Measurements from ENCODE around the gene SPATA32. TPM values are rescaled to one million over a fixed set of nuclear protein-coding genes. Genes with fewer than 3 reads are reported as not detected.

SPATA32 gene, protein sequence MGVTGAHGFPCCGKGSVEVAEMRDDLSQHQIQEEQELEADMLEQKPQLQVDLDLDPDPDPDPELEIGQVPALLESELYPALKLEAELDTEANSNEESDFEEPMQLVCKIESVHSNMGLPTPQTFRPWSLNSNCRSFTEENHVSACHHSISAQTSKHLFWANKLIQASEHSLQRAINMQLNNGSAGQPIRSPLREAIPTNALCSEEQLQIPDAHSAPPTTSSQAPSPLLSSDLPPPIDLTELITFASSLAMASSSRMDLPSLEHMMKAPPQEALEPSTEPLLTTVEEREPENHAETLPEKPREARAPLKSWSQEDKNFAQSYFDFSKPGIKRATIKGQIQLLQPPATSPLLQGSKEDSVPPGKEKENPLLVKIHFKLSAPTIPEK
- under 1 TPM in 2 of 9 donors, not detected in 7; 0.06 to 0.11 TPM for total RNA-seq
- polyA plus RNA-seq = not detected
- long read RNA-seq, donor 1 = 0 reads
- long read RNA-seq, donor 2 = 0 reads
- long read RNA-seq, donor 3 = 0 reads
- long read RNA-seq, donor 4 = 0 reads
- long read RNA-seq, donor 5 = 0 reads
- long read RNA-seq, donor 6 = 0 reads
- long read RNA-seq, donor 7 = 0 reads
- long read RNA-seq, donor 8 = 0 reads
- long read RNA-seq, donor 9 = 0 reads
- long read RNA-seq, donor 10 = 0 reads

GRCh38 chr17:45261577-45262515 is at the start of gene SPATA32:
Gene SPATA32, minus strand, starts transcription at chr17:45262094. Its CDS starts 78 bp downstream, at chr17:45262016.
- H3K4me1 ChIP-seq (replicated peaks in 1 of 2) = peaks cover 2 to 18% of the 10 kb centered on the region in 2 donors
- intact Hi-C loops (cut with DNase I) = no loop called here
- no peak for TF ChIP-seq POLR2A (IDR thresholded peaks at IDR 0.05)
- TF ChIP-seq CTCF (IDR thresholded peaks at IDR 0.05) = no peak
- no peaks in the 10 kb centered on the region for H3K27me3 ChIP-seq
- H3K27ac ChIP-seq = peak within 1 kb of the TSS in 2 of 5 donors; percentile 24 to 54
- peaks cover 0 to 27% of the 10 kb centered on the region in 2 donors for H3K36me3 ChIP-seq (replicated peaks in 1 of 2)
- H3K4me3 ChIP-seq = peak within 1 kb of the TSS in 2 of 4 donors; percentile 32 to 95
- no peaks in the 10 kb centered on the region for H3K9me3 ChIP-seq (replicated peaks in 1 of 3)
- peak; percentile 43 to 69 (median 61) for DNase-seq
- 3 to 9% (median 6%) methylated on average over 14 to 68 of the region's 68 CpGs for WGBS, 4 donors

- no peaks in the 10 kb centered on the region for H3K27me3 ChIP-seq
- intact Hi-C loops (cut with DNase I) = no loop called here
- H3K36me3 ChIP-seq (replicated peaks in 1 of 2) = no peaks in the 10 kb centered on the region
- H3K4me3 ChIP-seq = no peak overlapping the region
- no peak for TF ChIP-seq POLR2A (IDR thresholded peaks at IDR 0.05)
- no peak for TF ChIP-seq CTCF (IDR thresholded peaks at IDR 0.05)
- peak overlapping the region; percentile 79 to 93 (median 88) for H3K27ac ChIP-seq
- no peak for DNase-seq
- 65 to 81% (median 71%) methylated on average over 4 of the region's 4 CpGs for WGBS, 4 donors
- H3K9me3 ChIP-seq (replicated peaks in 1 of 3) = no peaks in the 10 kb centered on the region
- H3K4me1 ChIP-seq (replicated peaks in 1 of 2) = peaks cover 77 to 87% of the 10 kb centered on the region in 2 donors
Measured at GRCh38 chr17:45311401-45311759, 49.5 kb upstream of the SPATA32 start.

DNA sequence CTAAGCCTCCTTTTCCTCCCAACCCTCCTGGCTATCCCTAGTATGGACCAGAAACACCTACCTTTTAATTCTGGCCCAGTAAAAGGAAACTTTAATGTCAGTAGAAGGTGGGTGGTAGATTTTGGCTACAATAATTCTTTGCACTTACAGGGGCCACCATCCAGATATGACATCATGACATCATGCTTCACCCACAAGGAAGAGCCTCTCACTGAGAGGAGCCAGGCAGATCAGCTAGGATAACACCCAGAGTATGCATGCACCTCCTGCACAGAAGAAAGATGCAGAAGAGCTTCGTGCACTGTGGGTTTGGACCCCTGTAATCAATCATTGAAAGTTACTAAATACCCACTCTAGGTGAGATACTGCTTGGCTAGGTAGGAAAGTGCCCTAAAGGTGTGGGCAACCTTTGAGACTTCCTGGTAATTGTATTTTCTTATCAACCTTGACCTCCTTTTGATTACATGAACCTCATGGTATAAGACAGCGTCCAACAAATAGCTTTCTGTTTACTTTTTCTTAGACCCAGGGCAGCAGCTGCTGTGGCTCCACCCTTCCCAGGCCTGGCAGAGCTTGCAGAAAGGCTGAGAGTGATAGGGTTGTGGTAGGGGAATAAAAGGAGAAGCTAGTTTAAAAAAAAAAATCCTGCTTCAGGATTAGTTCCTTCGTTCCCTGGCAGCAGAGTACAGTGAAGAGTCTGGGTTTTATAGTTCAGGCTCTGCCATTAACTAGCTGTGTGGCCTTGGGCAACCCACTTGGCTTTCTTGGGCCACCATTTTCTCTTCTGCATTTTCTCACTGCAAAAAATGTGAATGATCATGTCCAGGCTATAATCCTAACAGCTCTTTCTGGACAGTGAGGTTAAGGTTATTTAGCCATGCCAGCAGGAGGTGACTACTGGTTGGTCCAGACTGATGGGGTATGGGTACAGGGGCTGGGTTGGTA is 48.8 kb upstream of the SPATA32 start:
- peak overlapping the region in 4 of 5 donors; percentile 79 to 93 (median 88) for H3K27ac ChIP-seq
- intact Hi-C loops (cut with DNase I) = no loop called here
- 19 to 25% (median 22%) methylated on average over 3 of the region's 3 CpGs for WGBS, 4 donors
- H3K4me3 ChIP-seq = no peak overlapping the region
- peak in 1 of 2 donors; percentile 13 for TF ChIP-seq POLR2A (IDR thresholded peaks at IDR 0.05)
- TF ChIP-seq CTCF (IDR thresholded peaks at IDR 0.05) = no peak
- no peaks in the 10 kb centered on the region for H3K27me3 ChIP-seq
- H3K4me1 ChIP-seq (replicated peaks in 1 of 2) = peaks cover 78 to 89% of the 10 kb centered on the region in 2 donors
- DNase-seq = peak in 3 of 7 donors; percentile 45 to 71 (median 60)
- no peaks in the 10 kb centered on the region for H3K9me3 ChIP-seq (replicated peaks in 1 of 3)
- no peaks in the 10 kb centered on the region for H3K36me3 ChIP-seq (replicated peaks in 1 of 2)
